Measurements from ENCODE around the gene IER5L.

DNA sequence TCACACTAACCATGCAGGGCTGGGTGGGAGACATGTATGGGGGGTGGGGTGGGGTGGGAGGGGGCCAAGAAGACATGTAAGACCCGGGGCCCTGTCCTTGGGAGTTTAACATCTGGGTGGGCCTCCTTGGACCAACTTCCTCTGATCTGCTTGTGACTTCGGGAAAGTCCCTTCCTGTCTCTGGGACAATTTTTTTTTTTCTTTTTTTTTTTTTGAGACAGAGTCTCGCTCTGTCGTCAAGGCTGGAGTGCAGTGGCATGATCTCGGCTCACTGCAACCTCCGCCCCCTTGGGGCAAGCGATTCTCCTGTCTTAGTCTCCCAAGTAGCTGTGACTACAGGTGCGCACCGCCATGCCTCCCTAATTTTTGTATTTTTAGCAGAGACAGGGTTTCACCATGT is 23.8 kb upstream of the IER5L start:
- no peak for TF ChIP-seq POLR2AphosphoS5 (IDR thresholded peaks at IDR 0.05; ENCODE audit: low read depth, low read length)
- no peak for TF ChIP-seq TAF1 (IDR thresholded peaks at IDR 0.05; ENCODE audit: borderline replicate concordance, insufficient read depth, low read length)
- TF ChIP-seq, protein P1, sequence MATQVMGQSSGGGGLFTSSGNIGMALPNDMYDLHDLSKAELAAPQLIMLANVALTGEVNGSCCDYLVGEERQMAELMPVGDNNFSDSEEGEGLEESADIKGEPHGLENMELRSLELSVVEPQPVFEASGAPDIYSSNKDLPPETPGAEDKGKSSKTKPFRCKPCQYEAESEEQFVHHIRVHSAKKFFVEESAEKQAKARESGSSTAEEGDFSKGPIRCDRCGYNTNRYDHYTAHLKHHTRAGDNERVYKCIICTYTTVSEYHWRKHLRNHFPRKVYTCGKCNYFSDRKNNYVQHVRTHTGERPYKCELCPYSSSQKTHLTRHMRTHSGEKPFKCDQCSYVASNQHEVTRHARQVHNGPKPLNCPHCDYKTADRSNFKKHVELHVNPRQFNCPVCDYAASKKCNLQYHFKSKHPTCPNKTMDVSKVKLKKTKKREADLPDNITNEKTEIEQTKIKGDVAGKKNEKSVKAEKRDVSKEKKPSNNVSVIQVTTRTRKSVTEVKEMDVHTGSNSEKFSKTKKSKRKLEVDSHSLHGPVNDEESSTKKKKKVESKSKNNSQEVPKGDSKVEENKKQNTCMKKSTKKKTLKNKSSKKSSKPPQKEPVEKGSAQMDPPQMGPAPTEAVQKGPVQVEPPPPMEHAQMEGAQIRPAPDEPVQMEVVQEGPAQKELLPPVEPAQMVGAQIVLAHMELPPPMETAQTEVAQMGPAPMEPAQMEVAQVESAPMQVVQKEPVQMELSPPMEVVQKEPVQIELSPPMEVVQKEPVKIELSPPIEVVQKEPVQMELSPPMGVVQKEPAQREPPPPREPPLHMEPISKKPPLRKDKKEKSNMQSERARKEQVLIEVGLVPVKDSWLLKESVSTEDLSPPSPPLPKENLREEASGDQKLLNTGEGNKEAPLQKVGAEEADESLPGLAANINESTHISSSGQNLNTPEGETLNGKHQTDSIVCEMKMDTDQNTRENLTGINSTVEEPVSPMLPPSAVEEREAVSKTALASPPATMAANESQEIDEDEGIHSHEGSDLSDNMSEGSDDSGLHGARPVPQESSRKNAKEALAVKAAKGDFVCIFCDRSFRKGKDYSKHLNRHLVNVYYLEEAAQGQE (IDR thresholded peaks at IDR 0.05; ENCODE audit: insufficient read depth in 1 of 2, low read depth in 2 of 2, low read length in 2 of 2), result no peak
- no peak for TF ChIP-seq SIN3A (IDR thresholded peaks at IDR 0.05; ENCODE audit: borderline replicate concordance, insufficient read depth, low read length)
- no peak for TF ChIP-seq FOXP2 (optimal IDR thresholded peaks at IDR 0.05; ENCODE audit: borderline replicate concordance, extremely low read depth, extremely low read length, insufficient read depth)
